Stimulated activated CD4-positive, alpha-beta T cell treated with anti-CD3 and anti-CD28 coated beads, Interleukin-4, amount 100 ng/mL, for 24 hours (primary cell): ENCODE results near the gene YBEY.
A peak's percentile ranks its signal among the peaks of the same experiment; 100 is the strongest.
"Not testable (repeated sequence)": the region's sequence is repeated elsewhere in the genome, so short reads cannot be mapped to it uniquely, and the experiment has no call there.

ENCODE experiments used
- DNase-seq: peaks from one replicate; pipeline ENCODE4 v3.0.0-alpha.2; 2020

YBEY gene

GRCh38 chr21:46308431-46308830, 22.3 kb downstream of the YBEY start:
- DNase-seq = no peak

- DNase-seq = not testable (repeated sequence)
These were observed 24.1 kb downstream of the YBEY start for GRCh38 chr21:46310260-46310659.

- DNase-seq = no peak
These were observed 25.4 kb downstream of the YBEY start for GRCh38 chr21:46311568-46311967.

GRCh38 chr21:46312949-46313348, 26.8 kb downstream of the YBEY start:
- no peak for DNase-seq

GRCh38 chr21:46314441-46315020, 28.4 kb downstream of the YBEY start:
- DNase-seq = no peak

GRCh38 chr21:46316708-46317324, 30.7 kb downstream of the YBEY start:
- DNase-seq = no peak

GRCh38 chr21:46317710-46318463, 31.7 kb downstream of the YBEY start:
- DNase-seq = no peak

GRCh38 chr21:46318464-46318845, 32.3 kb downstream of the YBEY start:
- DNase-seq = no peak

GRCh38 chr21:46319186-46319585, 33.0 kb downstream of the YBEY start:
- no peak for DNase-seq

- DNase-seq = no peak
These were observed 34.2 kb downstream of the YBEY start for GRCh38 chr21:46320331-46320801.

GRCh38 chr21:46322351-46323226, 36.4 kb downstream of the YBEY start:
- DNase-seq = no peak

- no peak for DNase-seq
These were observed 37.1 kb downstream of the YBEY start for GRCh38 chr21:46323227-46323709.

GRCh38 chr21:46323710-46324389, 37.7 kb downstream of the YBEY start, which contains the start of the genes C21orf58 and PCNT:
C21orf58 (minus strand) TSS chr21:46323870; CDS start chr21:46322738, 1,132 bp downstream.
PCNT (plus strand) TSS chr21:46324156; CDS start chr21:46324229, 73 bp downstream.
- DNase-seq = peak; percentile 97

- peak; percentile 88 for DNase-seq
These were observed 38.4 kb downstream of the YBEY start for GRCh38 chr21:46324390-46325072.

- peak; percentile 42 for DNase-seq
These were observed 39.2 kb downstream of the YBEY start for GRCh38 chr21:46325073-46325912.

- no peak for DNase-seq
These were observed 40.1 kb downstream of the YBEY start for GRCh38 chr21:46326110-46326703.

GRCh38 chr21:46327711-46328110, 41.6 kb downstream of the YBEY start:
- no peak for DNase-seq

- DNase-seq = no peak
These were observed 42.0 kb downstream of the YBEY start for GRCh38 chr21:46328151-46328550.

GRCh38 chr21:46329796-46330195, 43.7 kb downstream of the YBEY start:
- DNase-seq = no peak
